MM.1S (cell line): Measurements from ENCODE around the gene SMIM22.
A peak's percentile ranks its signal among the peaks of the same experiment; 100 is the strongest.

Source experiments
- DNase-seq: peaks from one replicate; pipeline ENCODE4 v3.0.0-alpha.2; 2015
- H2AFZ ChIP-seq: fragments of 300-600 bp; sonication (generic); 2 replicates; pipeline ENCODE4 v1.6.0; 2016; ENCODE audit warnings: antibody characterized with exemption, low read length
- H3F3A ChIP-seq: fragments of 300-600 bp; sonication (generic); 2 replicates; pipeline ENCODE4 v1.6.1; 2016; ENCODE audit warnings: mild to moderate bottlenecking, antibody characterized with exemption, low read length, moderate library complexity, mixed read lengths; ENCODE audit not compliant: insufficient read depth
- H3K27ac ChIP-seq: fragments of 300-600 bp; sonication (generic); 2 replicates; pipeline ENCODE4 v1.5.1; 2016; ENCODE audit warnings: mild to moderate bottlenecking, low read length
- H3K27me3 ChIP-seq: fragments of 300-600 bp; sonication (generic); replicated peaks from 2 replicates; pipeline ENCODE4 v1.6.0; 2016; ENCODE audit warnings: low read length; ENCODE audit not compliant: insufficient read depth
- H3K36me3 ChIP-seq: fragments of 300-600 bp; sonication (generic); replicated peaks from 2 replicates; pipeline ENCODE4 v1.6.1; 2016; ENCODE audit warnings: mild to moderate bottlenecking, low read length, mixed read lengths; ENCODE audit not compliant: insufficient read depth
- H3K4me1 ChIP-seq: fragments of 300-600 bp; sonication (generic); 2 replicates; pipeline ENCODE4 v1.6.1; 2016; ENCODE audit warnings: low read length, mixed read lengths
- H3K4me2 ChIP-seq: fragments of 300-600 bp; sonication (generic); 2 replicates; pipeline ENCODE4 v1.6.0; 2016; ENCODE audit warnings: low read depth, low read length
- H3K4me3 ChIP-seq: fragments of 300-600 bp; sonication (generic); 2 replicates; pipeline ENCODE4 v1.5.1; 2016; ENCODE audit warnings: low read length, mixed read lengths
- H3K79me2 ChIP-seq: fragments of 300-600 bp; sonication (generic); 2 replicates; pipeline ENCODE4 v1.6.1; 2016; ENCODE audit warnings: mixed run types, low read length, mixed read lengths
- H3K9ac ChIP-seq: fragments of 300-600 bp; sonication (generic); 2 replicates; pipeline ENCODE4 v1.6.1; 2016; ENCODE audit warnings: low read length, mixed read lengths
- H3K9me2 ChIP-seq: fragments of 300-600 bp; sonication (generic); replicated peaks from 2 replicates; pipeline ENCODE4 v1.6.1; 2016; ENCODE audit warnings: mild to moderate bottlenecking, low read length, mixed read lengths; ENCODE audit not compliant: insufficient read depth
- H3K9me3 ChIP-seq: fragments of 300-600 bp; sonication (generic); replicated peaks from 2 replicates; pipeline ENCODE4 v1.6.1; 2016; ENCODE audit warnings: mild to moderate bottlenecking, low read length, mixed read lengths; ENCODE audit not compliant: insufficient read depth
- H4K20me1 ChIP-seq: fragments of 300-600 bp; sonication (generic); 2 replicates; pipeline ENCODE4 v1.6.1; 2016; ENCODE audit warnings: mild to moderate bottlenecking, low read length, moderate library complexity, mixed read lengths; ENCODE audit not compliant: insufficient read depth
- EZH2 ChIP-seq: fragments of 300-600 bp; sonication (generic); optimal IDR thresholded peaks from 2 replicates; pipeline ENCODE3; 2017; ENCODE audit warnings: low read depth, mild to moderate bottlenecking, antibody characterized with exemption, low read length, mixed read lengths
- EZH2phosphoT487 ChIP-seq: fragments of 300-600 bp; sonication (generic); IDR thresholded peaks from 2 replicates; pipeline ENCODE4 v1.6.1; 2018; ENCODE audit warnings: antibody characterized with exemption, low read length
- TF ChIP-seq, protein P1 (sequence below): fragments of 300-600 bp; sonication (generic); IDR thresholded peaks from 2 replicates; pipeline ENCODE4 v1.5.1; 2016; ENCODE audit warnings: antibody characterized with exemption, low read length, mixed read lengths

The SMIM22 gene

DNA sequence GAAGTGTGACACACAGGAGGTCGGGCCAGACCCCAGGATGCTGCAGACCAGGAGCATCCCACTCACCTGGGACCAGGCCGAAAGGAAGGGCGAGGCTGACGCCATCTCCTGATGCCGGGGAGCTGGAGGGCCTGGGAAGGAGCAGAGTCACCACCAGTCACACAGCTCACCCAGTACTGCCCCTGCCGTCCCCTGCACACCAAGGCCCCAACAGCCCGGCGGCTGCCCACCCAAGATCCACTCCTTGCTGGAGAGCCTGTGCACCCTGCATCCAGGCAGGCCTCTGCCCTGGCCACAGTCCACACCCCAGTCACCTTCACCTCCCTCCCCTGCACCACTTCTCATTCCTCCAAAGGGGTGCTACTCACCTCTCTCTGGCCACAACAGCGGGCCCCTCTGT lies 33.0 kb upstream of the SMIM22 start:
- Histone ChIP-seq H3K4me3 (no peak overlapping the region), H3K27ac (no peak overlapping the region), H3K36me3 (no peaks in the 10 kb centered on the region), H3K79me2 (peaks cover 19% of the 10 kb centered on the region), H2AFZ (no peak overlapping the region), H3F3A (no peaks in the 10 kb centered on the region), H4K20me1 (no peaks in the 10 kb centered on the region), H3K9me3 (no peaks in the 10 kb centered on the region), H3K4me1 (0 out of 2 replicates have a peak, but pooled peaks cover 7% of the 10 kb centered on the region), H3K9me2 (no peaks in the 10 kb centered on the region), H3K9ac (no peak overlapping the region), H3K4me2 (no peak overlapping the region), H3K27me3 (no peaks in the 10 kb centered on the region)
- TF ChIP-seq EZH2 = no peak
- TF ChIP-seq, protein P1, sequence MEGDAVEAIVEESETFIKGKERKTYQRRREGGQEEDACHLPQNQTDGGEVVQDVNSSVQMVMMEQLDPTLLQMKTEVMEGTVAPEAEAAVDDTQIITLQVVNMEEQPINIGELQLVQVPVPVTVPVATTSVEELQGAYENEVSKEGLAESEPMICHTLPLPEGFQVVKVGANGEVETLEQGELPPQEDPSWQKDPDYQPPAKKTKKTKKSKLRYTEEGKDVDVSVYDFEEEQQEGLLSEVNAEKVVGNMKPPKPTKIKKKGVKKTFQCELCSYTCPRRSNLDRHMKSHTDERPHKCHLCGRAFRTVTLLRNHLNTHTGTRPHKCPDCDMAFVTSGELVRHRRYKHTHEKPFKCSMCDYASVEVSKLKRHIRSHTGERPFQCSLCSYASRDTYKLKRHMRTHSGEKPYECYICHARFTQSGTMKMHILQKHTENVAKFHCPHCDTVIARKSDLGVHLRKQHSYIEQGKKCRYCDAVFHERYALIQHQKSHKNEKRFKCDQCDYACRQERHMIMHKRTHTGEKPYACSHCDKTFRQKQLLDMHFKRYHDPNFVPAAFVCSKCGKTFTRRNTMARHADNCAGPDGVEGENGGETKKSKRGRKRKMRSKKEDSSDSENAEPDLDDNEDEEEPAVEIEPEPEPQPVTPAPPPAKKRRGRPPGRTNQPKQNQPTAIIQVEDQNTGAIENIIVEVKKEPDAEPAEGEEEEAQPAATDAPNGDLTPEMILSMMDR = no peak
- TF ChIP-seq EZH2phosphoT487 = no peak
- DNase-seq = no peak

DNA sequence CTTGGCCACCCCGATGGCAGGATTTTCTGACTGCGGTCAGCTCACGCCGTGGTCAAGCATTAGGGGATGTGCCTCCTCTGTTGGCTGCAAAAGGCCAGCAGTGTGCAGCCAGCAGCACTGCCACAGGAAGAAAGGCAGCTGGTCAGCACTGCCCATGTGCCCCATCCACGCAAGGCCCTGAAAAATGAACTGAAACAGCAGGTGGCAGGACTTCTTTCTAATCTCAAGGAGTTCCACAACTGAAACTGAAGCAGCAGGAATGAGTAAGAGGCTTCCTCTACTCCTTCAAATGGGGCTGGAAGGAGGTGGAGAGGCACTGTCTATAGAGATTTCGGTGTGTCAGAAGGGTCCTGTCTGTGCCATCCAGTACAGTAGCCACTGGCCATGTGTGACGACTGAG lies 31.4 kb upstream of the SMIM22 start:
- H3F3A ChIP-seq = peaks cover 13% of the 10 kb centered on the region; the same call in 1 of the 2 replicates
- no peak overlapping the region for H2AFZ ChIP-seq
- no peak overlapping the region for H3K27ac ChIP-seq
- H3K27me3 ChIP-seq = no peaks in the 10 kb centered on the region
- H3K9me2 ChIP-seq = no peaks in the 10 kb centered on the region
- H3K79me2 ChIP-seq = peaks cover 19% of the 10 kb centered on the region
- no peaks in the 10 kb centered on the region for H4K20me1 ChIP-seq
- no peak overlapping the region for H3K4me3 ChIP-seq
- no peaks in the 10 kb centered on the region for H3K9me3 ChIP-seq
- TF ChIP-seq EZH2phosphoT487 (no peak), EZH2 (no peak)
- TF ChIP-seq, protein P1 = no peak
- peaks cover 10% of the 10 kb centered on the region; the same call in 1 of the 2 replicates for H3K4me1 ChIP-seq
- H3K36me3 ChIP-seq = no peaks in the 10 kb centered on the region
- H3K9ac ChIP-seq = no peak overlapping the region
- no peak overlapping the region for H3K4me2 ChIP-seq
- DNase-seq = no peak

DNA sequence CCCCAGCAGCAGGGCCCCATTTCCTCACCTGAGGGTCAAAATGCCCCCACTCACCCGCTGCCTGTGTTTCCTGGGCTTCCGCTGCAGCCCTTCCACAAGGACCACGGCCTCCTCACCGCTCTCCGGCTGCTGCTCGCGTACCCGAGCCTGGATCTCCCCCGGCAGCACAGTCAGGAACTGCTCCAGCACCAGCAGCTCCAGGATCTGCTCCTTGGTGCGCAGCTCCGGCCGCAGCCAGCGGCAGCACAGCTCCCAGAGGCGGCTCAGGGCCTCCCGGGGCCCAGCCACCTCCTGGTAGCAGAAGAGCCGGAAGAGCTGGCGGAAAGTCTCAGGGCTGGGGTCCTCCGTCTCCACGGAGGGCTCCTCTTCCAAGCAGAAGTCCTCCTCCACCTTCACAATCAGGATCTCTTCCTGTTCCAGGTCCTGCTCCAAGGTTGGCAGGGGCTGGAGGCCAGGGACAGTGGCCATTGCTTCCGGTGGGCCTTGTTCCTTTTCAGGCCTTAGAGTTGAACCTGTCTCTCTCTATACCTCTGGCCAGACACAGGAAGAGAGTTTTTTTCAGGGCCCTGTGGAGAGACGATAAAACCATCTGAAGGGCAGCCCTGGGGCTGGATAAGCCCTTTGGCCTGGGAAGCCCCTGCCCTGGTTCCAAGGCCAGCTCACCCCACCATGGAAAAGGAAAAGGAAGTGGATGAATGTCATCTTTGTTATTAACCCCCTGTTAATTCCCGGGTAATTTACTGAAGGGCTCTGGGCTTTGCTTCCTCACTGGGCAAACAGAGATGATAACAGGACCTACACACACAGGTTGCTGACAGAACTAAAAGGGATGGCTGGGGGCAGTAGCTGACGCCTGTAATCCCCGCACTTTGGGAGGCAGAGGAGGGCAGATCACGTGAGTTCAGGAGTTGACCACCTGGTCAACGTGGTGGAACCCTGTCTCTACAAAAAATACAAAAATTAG lies 29.4 kb upstream of the SMIM22 start:
- H3K27ac ChIP-seq = no peak overlapping the region; the same call in 1 of the 2 replicates

More for the DNA sequence above, 29.4 kb upstream of the SMIM22 start:
- H3K4me1 ChIP-seq = peaks cover 10% of the 10 kb centered on the region; the same call in 1 of the 2 replicates
- no peaks in the 10 kb centered on the region for H3K36me3 ChIP-seq
- no peaks in the 10 kb centered on the region for H3K9me3 ChIP-seq
- H3K79me2 ChIP-seq = peaks cover 19% of the 10 kb centered on the region
- H3K4me3 ChIP-seq = peak overlapping the region; percentile 99
- no peaks in the 10 kb centered on the region for H4K20me1 ChIP-seq
- H3K4me2 ChIP-seq = peak overlapping the region; percentile 80
- H3K9me2 ChIP-seq = no peaks in the 10 kb centered on the region
- TF ChIP-seq EZH2 (no peak), EZH2phosphoT487 (no peak)
- TF ChIP-seq, protein P1 = no peak
- peaks cover 17% of the 10 kb centered on the region; the same call in 1 of the 2 replicates for H3F3A ChIP-seq
- no peaks in the 10 kb centered on the region for H3K27me3 ChIP-seq
- H2AFZ ChIP-seq = peak overlapping the region; percentile 99
- DNase-seq = no peak
- peak overlapping the region; percentile 93; the same call in 1 of the 2 replicates for H3K9ac ChIP-seq
